ENCODE results near the gene RAPGEF5.
"Not testable (repeated sequence)": the region's sequence is repeated elsewhere in the genome, so short reads cannot be mapped to it uniquely, and the experiment has no call there.

Gene RAPGEF5

DNA sequence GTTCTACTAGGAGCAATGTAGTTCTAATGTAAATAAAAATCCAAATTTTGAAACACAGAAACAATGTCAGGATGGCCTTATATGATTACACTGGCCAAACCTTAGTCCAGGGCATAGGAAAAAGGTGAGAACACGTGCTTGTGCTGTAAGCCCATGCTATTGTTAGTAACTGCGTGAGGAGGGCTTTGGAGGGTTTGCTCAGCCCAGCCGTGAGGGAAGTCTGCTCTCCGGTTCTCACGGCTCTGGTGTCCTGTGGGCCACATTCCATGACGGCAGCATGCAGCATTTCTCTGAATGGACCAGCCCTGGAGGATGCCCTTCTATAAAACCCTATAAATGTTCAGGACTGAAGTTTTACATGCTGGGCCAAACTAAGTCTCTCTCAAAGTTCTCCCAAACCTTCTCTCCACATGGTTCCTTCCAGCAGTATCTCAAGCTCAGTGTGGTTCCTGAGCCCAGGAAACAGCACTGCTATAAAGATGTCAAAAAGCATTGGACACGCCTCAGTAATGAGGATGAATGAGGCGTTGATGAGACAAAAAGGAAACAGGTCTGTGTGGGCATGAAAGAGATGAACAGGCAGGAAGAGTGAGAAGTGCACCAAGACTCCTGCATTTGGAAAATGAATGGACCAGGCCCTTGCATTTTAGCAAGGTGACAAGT, 236.4 kb downstream of the RAPGEF5 start:
- DNase-seq (ENCODE audit: low spot score): no peak

DNA sequence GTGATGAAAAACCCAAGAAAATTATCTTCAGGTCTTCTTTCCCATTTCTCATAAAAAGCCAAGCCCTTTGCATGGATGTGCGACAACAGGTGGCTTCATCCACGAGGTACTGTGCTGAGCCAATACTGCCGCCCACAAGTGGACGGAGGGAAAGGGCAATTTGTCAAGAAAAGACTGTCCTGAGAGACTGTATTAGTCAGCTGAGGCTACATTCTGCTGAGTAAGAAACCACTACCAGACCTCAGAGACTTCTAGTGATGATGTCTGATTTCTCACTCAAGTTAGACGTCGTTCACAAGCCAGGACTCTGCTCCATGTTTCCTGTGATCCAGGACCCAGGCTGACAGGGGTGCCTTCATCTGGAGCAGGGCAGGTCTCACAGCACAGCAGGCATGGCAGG, 239.7 kb downstream of the RAPGEF5 start:
- DNase-seq (ENCODE audit: low spot score): peak; percentile 35

DNA sequence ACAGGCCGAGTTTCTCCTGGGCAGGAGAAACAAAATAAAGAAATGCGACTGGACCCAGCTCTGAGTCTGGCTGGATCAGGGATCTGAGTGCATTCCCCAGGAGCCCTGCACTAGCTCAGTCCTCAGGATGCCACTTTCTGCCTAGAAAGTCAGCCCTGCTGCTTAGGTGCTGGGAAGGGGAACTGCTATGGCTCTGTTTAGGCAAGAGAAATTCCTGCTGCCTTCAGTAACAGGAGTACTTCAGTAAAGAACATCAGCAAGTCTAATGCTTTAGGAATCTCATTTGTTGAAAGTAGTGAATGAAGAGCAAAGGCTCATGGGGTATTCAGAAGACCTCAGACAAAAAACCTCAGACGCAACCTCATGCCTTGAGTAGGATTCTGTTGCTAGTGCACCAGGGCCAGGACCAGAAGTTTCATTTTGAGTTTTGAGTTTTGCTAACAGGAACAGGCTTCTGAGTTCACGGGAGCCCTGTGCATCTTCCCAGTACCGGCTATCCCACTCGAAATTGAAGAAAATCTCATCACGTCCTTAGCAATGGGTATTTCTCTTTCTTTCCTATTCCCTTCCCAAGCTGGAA, 240.4 kb downstream of the RAPGEF5 start:
- DNase-seq (ENCODE audit: low spot score): peak; percentile 41

DNA sequence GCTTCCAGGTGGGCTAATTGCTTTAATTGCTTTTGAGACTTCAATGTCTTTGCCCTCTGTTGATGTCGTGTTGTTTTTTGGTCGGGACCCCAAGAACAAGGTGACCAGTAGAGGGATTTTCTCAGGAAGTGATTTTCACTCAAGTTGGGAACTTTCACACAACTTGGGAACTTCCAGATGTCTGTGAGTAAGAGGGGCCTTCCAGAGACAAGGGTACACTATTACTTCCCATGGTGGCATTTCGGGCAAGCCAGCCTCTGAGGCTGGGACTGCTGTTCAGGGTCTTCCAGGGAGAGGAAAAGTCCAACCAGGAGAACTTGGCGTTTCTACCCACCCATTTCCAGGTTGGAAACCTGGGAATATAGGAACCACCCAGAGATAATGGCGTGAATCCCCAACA, 241.3 kb downstream of the RAPGEF5 start:
- no peak for DNase-seq (ENCODE audit: low spot score)

DNA sequence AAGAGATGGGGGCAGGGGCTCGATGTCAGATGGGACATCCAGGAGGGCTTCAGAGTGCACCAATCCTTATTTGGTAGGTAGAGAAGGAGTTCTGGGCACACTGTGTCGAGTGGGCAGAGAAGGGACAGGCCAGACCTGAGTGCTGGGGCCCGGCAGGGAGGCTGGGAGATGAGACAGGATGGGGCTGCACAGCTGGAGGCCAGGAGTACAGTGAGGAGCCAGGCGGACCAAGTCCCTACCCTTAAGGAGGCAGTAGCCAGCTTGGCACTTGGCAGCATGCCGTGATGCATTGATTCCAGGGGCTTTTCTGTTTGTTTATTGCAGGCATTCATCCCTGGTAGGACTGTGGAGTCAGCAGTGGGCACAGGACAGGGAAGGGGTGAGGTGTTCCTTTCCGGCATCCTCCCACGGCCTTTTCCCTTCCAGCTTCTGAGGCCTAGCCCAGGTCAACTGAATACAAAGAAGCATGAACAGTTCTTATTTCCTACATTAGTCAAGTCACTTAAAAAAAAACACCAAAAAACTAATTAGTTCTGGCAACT, 242.4 kb downstream of the RAPGEF5 start:
- DNase-seq (ENCODE audit: low spot score): no peak

DNA sequence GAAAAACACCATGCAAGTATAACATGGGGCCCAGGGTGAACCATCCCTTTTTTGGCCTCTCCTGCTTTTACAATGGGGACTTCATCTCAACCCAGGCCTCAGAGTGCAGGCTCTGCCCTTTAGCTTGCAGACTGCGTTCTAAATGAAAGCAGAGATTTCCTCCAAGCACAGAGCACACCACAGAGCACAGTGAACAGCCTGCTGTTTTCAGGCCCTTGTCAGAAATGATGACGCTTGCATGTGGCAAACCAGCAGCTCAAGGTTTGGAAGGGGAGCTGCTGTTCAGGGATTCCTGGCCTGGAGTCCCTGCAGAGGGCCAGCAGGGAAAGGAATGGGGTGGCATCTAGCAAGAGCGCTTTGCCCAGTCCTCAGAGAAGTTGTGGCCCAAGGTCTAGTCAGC, 243.9 kb downstream of the RAPGEF5 start:
- DNase-seq (ENCODE audit: low spot score): no peak

DNA sequence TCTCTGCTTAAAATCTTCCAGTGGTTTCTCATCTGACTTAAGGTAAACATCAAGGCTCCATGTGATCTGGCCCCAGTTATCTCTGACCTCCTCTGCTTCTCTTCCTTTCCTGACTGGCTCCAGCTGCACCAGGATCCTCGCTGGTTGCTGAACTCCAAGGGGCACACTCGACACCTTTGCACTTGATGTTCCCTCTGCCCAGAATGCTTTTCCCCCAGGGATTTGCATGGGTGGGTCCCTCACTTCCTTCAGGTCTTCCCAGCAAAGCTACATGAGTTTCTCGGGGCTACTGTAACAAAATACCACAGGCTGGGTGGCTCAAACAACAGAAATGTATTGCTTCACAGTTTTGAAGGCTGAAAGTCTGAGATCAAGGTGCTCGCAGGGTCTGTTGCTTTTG, 245.3 kb downstream of the RAPGEF5 start:
- DNase-seq (ENCODE audit: low spot score): no peak

DNA sequence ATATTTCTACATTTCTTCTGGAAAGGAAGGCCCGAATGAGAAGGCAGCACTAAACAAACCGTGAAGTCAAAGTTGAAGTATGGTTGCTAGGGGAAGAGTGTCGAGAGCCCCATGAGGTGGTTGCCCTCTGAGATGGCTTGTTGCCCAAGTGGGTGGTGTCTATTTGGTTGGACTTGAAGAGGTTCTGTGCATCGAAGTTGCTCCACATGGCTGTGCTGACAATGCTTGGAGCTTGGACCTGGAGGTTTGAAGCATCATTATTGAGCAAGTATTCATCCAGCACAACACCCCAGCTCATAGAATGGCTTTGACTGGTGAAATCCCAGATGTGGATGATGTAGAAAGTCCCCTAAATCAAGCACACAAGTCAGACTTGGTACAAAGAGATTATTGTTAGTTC, 246.1 kb downstream of the RAPGEF5 start:
- DNase-seq (ENCODE audit: low spot score): no peak

DNA sequence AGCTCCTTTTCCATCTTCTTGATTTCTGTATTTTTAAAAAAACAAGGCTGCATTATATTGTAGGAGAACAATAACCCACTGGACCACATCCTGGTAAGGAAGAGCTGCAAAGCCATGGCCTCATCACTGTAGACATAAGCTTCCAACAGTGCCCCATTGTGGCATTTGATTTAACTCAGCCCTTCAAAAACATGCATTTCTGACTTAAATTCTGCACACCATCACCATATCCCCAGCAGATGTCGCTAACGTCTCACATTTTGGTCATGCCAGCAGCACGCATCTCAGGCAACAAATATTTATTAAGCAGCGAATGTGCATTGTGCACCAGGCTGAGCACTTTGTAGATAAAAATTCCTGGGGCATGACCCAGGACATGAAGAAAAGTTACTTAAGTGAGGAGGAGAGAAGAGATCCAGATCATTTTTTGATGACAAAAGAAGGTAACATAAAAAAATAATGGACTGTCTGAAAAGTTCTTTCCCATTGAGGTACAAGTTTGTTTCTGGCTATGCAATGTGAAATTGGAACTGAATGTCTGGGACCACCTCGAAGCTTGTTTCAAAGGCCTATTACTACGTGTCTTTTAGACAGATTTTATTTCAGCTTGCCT, 246.6 kb downstream of the RAPGEF5 start:
- DNase-seq (ENCODE audit: low spot score): peak; percentile 82

DNA sequence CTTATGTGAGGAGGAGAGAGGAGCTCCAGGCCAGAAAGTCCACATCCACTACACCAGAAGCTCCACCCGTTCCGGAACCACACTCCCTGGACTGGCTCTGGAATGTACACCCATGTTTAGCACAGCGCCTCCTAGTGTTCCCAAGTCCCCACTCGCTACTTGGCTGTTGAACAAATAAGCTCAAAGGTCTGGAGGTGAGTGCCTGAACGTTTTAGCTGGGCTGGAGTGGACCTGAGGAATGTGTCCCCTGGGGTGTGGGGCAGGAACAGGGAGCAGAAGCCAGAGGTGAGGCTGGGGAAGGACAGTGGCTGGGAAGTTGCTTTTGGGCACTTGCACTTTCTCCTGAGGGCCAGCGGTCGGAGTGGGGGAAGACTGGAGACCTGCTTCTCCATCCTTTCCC, 247.2 kb downstream of the RAPGEF5 start:
- peak; percentile 19 for DNase-seq (ENCODE audit: low spot score)

DNA sequence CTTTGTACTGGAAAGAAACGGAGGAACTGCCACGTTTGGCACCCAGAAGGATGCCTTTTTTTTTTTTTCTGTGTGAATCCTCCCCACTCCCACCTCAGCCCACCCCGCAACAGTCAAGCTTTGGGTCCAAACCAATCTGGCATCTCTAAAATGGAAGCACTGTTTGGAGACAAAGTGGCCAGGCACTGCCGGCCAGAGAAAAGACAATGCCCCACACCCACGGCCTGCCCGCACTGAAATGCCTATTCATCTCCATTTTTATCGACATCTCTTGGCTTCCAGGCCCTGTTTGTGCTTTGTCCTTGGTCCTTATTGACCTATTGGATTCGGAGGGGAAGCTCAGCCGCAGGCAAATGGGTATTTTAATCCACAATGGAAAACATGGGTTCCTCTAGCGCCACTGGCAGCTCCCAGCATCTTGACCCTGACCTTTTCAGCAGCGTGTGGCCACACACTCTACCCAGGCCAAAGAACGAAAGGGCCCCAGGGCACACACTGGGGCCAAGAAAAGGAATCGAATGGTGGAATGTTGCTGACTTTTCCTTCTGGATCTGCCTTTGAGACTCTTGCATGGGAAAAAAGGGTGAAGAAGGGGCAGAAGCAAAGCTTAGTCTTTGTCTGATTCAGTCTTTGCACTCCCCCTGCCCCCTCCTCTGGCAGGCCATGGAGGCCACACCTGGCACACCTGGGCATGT, 248.7 kb downstream of the RAPGEF5 start:
- DNase-seq (ENCODE audit: low spot score): no peak

DNA sequence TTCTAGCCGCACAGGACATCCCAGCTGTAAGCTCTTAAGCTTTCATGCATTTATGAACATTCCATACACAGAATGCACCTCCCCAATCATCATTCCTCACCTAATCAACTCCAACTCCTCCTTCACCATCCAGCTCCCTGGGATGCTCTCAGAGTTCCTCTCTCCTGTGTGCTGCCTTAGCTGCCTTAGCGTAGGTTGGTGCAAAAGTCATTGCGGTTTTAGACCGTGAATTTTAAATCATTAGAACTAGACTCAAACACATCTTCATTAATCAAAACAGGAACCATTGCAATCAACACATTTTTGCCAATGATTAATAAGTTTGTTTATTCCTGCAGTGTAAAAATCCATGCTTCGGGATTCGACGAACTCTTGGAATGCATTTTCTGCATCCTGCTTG, 251.4 kb downstream of the RAPGEF5 start:
- no peak for DNase-seq (ENCODE audit: low spot score)

DNA sequence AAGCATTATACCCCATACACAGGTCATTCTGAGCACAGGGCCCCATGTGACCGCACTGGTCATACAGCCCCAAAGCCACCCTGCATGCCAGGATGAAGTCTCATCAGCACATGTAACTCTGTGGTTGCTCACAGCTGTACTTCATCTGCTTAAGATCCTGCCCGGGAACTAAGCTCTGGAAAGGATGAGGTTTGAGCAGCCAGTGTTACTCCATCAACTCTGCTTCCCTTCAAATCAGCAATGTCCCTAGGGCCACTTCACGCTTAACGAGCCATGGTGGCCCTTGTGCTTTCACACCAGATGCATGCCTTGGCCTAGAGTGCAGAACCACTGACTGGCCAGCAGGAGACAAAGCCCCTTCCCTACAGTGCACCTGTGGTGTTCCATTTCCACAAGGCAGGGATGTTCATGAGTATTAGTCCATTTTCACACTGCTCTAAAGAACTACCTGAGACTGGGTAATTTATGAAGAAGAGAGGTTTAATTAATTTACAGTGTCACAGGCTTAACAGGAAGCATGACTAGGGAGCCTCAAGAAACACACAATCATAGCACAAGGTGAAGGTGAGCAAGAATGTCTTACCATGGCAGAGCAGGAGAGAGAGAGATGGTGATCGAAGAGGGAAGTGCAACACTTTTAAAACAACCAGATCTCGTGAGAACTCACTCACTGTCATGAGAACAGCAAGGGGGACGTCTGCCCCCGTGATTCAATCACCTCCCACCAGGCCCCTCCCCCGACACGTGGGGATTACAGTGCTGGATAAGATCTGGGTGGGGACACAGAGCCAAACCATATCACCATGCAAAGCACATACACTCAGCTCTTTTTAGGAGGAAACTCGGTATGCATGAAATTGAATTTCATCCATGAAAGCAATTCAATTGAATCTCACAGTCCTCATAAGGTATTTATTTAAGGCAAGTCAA, 262.3 kb downstream of the RAPGEF5 start:
- no peak for DNase-seq (ENCODE audit: low spot score)

DNA sequence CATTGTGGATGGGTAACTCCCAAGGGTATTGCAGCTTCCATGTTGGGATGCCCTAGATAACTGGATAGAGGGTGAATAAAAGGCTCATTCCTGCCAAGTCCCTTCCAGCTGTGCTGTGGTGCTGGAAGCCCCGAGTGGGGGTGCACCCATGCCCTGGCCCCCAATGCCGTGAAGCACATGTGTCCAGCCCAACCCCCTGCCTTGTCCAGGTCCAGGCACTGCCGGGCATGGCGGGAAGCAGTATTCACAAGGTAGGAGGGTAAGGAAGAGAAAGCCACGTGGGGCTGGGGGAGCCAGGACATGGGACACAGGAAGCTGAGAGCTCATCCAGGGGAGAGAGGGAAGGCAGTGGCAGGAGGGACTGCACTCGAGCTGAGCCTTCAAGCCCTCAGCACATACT, 263.0 kb downstream of the RAPGEF5 start:
- no peak for DNase-seq (ENCODE audit: low spot score)

DNA sequence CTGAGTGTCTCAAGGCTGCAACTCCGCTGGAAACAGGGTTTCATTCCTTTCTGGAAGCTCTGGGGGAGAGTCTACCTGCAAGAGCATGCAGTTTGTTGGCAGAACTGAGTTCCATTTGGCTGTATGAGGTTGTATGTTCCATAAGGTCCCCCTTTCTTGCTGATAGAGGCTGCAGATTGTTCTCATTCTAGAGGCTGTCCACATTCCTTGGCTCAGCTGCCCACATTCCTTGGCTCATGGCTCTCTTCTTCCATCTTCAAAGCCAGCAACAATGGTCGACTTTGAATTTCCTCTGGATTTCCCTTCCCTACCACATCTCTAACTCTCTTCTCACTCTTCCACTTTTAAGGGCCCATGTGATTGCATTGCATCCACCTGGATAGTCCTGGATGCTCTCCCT, 264.0 kb downstream of the RAPGEF5 start:
- DNase-seq (ENCODE audit: low spot score): no peak

DNA sequence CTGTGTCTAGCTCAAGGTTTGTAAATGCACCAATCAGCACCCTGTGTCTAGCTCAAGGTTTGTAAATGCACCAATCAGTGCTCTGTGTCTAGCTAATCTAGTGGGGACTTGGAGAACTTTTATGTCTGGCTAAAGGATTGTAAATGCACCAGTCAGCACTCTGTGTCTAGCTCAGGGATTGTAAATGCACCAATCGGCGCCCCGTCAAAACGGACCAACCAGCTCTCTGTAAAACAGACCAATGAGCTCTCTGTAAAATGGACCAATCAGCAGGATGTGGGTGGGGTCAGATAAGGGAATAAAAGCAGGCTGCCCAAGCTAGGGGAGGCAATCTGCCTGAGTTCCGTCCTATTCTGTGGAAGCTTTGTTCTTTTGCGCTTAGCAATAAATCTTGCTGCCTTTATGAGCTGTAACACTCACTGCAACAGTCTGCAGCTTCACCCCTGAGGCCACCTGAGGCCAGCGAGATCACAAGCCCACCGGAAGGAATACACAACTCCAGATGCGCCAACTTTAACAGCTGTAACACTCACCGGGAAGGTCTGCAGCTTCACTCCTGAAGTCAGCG, 265.9 kb downstream of the RAPGEF5 start:
- DNase-seq (ENCODE audit: low spot score): not testable (repeated sequence)

DNA sequence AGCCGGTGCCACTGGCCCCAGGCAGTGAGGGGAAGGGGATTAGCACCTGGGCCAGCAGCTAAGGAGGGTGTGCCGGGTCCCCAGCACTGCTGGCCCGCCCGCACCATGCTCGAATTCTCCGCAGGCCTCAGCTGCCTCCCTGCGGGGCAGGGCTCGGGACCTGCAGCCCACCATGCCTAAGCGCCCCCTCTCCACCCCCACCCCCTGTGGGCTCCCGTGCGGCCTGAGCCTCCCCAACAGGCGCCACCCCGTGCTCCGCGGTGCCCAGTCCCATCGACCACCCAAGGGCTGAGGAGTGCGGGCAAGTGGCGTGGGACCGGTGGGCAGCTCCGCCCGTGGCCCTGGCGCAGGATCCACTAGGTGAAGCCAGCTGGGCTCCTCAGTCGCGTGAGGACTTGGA, 266.4 kb downstream of the RAPGEF5 start:
- no peak for DNase-seq (ENCODE audit: low spot score)

DNA sequence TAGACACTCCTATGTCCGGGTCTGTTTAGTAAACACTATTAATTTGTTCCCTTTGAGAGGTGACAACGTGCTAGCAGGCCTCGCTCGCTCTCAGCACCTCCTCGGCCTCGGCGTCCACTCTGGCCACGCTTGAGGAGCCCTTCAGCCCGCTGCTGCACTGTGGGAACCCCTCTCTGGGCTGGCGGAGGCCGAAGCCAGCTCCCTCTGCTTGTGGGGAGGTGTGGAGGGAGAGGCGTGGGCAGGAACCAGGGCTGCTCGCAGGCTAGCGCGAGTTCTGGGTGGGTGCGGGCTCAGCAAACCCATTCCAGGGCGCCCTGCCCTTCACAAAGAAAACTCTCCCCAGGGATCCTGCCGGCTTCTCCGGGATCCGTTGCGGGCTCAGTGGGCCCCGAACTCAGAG, 266.8 kb downstream of the RAPGEF5 start:
- DNase-seq (ENCODE audit: low spot score): no peak

DNA sequence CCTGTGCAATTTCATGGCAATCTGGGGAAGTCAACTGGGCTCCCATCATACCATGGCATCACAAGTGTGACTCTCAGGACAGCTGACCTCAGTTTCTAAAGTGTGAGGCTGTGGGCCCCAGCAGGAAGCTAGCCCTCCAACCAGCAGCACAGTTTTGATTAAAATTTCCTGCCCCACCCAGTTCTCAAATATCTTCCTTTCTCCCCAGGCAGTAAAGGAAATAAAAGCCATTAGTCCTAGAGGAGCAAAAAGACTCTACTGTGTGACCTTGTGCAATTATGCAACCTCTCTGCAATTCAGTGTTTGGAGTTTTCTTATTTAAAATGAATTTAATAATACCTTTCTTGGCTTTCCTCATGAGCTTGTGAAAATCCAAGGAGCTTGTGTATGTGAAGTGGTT, 268.1 kb downstream of the RAPGEF5 start:
- DNase-seq (ENCODE audit: low spot score): no peak

DNA sequence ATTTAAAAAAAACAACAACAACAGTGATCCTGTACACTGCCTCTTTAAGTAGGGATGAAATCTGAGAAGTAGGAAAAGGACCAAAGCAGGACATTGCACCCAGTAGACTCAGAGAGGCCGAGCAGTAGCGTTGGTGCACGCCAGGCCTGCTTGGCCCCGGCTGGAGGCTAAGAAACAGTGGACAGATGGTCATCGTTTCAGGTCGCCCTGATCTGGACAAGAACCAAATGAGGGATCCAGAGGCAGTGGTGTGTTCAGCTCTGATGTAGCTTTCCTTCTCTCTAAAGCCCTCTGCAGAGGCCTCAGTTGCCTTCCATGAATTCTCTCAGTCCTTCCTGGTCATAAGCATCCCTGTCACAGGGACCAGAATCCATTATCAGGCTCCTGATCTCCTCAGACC, 269.1 kb downstream of the RAPGEF5 start:
- no peak for DNase-seq (ENCODE audit: low spot score)

DNA sequence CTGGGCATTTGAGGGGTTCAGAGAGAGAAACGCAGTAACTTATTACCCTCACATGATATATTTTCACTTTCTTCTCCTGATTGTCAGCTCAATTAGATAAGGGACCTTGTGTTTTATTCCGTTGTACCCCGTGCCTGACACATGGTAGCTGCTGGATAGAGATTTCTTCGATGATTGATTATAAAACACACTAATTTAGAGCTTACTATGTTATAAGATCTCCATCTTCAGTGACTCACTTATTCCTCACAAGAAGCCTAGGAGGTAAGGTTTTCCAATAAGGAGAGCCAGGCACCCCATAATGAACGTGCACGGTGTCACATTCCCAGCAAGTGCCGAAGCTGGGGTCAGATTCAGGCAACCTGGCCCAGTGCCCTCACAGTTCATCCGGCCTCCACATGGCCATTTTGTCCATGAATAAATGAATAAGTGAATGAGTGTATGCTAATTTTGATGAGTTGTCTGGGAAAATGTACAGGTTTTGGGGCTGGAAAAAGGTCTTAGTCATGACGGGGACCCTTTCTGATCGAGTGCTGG, 273.2 kb downstream of the RAPGEF5 start:
- DNase-seq (ENCODE audit: low spot score): no peak

Measured in activated CD4-positive, alpha-beta T cell treated with anti-CD3 and anti-CD28 coated beads, Interleukin-2, Interleukin-4, amounts not matched to agents 100 ng/mL and 50 ng/mL, durations not matched to agents 16 hours and 8 hours (primary cell).